MM.1S (cell line): ENCODE measurements around the gene SLC18A3.

Experiments used
- CTCF ChIP-seq: fragments of 300-600 bp; sonication (generic); IDR thresholded peaks from 2 replicates; pipeline ENCODE4 v1.5.1; 2016; ENCODE audit warnings: antibody characterized with exemption, low read length, mixed read lengths
- EZH2 ChIP-seq: fragments of 300-600 bp; sonication (generic); optimal IDR thresholded peaks from 2 replicates; pipeline ENCODE3; 2017; ENCODE audit warnings: low read depth, mild to moderate bottlenecking, antibody characterized with exemption, low read length, mixed read lengths
- EZH2phosphoT487 ChIP-seq: fragments of 300-600 bp; sonication (generic); IDR thresholded peaks from 2 replicates; pipeline ENCODE4 v1.6.1; 2018; ENCODE audit warnings: antibody characterized with exemption, low read length

GRCh38 chr10:49616421-49617101, 6.5 kb downstream of the SLC18A3 start:
- TF ChIP-seq CTCF (no peak), EZH2phosphoT487 (no peak), EZH2 (no peak)
